ENCODE data around the gene CCIN.

CCIN gene

DNA sequence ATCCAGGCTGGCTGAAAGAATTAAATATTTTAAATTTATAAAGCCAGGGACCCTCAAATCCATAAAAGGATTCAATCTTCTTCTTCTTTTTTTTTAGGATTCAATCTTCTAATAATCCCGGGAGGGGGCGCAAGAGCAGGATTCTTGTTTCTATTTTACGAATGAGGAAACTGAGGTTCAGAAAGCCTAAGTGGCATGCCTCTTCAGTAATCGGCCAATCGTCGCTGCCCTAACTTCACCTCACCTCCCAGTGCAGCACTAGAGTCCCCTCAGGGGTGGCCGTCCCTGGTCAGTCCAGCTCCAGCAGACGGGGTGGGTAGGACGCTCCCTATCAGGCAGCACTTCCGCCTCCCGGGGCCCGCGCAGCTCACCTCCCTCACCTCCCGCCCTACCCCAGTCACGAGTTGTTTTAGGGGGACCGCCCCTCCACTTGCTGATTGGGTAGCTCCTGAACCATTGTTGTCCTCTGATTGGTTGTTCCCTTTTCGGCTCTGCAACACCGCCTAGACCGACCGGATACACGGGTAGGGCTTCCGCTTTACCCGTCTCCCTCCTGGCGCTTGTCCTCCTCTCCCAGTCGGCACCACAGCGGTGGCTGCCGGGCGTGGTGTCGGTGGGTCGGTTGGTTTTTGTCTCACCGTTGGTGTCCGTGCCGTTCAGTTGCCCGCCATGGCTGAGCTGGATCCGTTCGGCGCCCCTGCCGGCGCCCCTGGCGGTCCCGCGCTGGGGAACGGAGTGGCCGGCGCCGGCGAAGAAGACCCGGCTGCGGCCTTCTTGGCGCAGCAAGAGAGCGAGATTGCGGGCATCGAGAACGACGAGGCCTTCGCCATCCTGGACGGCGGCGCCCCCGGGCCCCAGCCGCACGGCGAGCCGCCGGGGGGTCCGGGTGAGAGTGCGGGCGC, 21.5 kb downstream of the CCIN start, which contains the start of gene CLTA:
Gene CLTA, plus strand, starts transcription at position 534 of the 902 bp plus-strand sequence. Its CDS starts 136 bp downstream, at position 670.
- DNase-seq (ENCODE audit: low spot score), result peak; percentile 100

DNA sequence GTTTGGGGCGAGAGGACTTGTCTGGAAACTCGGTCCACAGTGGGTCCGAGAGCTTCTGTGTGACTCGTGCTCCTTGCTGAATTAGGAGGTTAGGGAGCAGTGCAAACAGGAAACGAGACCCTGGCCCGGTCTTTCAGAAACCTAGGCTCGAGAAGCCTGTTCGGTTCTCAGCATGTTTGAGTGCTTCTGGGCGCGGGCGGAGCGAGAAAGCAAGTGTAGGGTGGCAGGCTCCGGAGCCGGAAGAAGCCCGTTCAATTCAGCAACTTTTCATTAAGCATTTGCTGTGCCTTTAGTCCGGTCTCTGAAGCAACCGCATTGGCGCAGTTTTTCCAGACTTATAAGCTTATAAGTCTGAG, 22.1 kb downstream of the CCIN start:
- no peak for DNase-seq (ENCODE audit: low spot score)

DNA sequence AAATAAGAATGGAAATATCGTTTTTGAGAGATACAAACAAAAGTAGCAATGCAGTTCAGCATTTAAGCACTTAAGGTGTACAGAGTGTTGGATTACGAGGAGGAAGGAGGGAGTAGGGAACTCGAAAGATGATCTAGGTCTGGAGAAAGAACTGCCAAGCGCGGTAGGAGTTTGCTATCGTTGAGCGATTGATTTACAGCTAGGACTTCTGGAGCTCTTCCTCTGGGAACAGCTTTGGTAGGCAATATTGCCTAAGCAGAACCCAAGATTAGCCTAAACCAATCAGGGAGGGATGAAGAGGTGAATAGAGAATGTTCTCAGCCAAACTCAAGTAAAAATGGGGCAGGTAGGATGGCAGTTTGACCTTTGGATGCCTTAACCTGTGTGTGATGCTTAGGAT, 22.5 kb downstream of the CCIN start:
- DNase-seq (ENCODE audit: low spot score), result no peak

DNA sequence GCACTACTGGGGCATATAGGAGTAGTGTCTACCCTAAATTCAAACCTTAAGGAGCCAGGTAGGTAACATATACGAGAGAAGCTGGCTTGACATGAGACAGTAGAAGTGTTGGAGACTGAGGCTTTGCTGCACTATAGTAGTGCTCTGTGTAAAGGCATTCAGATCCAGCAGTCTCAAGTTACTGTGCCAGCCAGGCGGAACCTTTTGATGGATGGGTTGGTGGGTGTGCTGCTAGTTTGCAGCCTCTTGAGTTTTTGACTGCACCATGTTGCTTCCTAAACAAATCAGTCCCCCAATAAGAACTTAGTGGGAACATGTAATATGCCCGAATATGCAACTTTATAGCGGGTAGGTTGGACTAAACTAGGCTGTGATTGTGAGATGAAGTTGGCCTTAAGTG, 23.0 kb downstream of the CCIN start:
- no peak for DNase-seq (ENCODE audit: low spot score)

DNA sequence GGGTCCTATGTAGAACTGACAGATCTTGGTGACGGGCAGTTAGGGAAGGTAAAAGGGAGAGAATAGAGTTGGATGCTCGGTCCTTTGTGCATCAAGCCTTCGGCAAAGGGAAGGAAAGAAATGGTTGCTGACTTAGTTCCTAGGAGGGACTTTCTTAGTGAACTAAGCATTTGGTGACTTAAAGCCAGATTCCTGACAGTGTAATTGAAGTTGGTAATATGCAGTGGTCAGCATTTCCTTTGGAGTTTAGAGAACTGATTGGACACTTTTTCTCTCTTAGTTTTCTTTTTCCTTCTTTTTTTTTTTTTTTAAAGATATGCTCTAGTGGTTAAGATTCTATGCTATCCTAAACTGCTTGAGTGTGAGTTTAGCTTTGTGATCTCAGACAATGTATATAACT, 23.8 kb downstream of the CCIN start:
- DNase-seq (ENCODE audit: low spot score), result no peak

DNA sequence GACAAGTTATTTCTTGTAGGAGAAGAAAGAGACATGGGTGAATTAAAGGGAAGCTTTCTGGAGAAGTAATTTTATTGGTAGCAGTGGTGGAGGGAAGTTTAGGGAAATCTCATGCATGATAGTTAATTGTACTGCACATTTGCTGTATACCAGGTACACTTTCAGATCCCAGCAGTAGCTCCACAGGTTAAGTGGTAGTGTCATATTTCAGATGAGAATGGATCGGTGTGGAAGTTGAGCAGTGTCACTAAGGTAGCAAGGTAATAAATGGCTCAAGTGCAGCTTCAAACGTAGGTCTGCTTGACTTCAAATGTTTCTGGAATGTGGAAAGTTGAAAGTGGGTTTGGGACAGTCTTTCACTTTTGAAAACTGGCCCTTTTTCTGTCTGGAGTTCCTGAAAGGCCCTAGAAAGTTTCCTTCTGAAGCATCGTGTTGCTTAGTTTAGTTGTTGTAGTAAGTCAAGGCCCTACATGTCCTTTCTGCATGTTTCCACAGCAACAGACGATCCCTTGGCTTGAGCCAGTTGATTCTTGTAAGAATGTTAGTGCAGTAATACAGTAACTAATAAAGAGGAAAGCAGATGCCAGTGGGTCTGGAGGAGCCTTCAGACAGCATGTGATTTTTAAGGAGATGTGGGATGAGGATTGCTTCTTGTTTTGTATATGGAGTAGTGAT, 25.3 kb downstream of the CCIN start:
- DNase-seq (ENCODE audit: low spot score), result no peak

DNA sequence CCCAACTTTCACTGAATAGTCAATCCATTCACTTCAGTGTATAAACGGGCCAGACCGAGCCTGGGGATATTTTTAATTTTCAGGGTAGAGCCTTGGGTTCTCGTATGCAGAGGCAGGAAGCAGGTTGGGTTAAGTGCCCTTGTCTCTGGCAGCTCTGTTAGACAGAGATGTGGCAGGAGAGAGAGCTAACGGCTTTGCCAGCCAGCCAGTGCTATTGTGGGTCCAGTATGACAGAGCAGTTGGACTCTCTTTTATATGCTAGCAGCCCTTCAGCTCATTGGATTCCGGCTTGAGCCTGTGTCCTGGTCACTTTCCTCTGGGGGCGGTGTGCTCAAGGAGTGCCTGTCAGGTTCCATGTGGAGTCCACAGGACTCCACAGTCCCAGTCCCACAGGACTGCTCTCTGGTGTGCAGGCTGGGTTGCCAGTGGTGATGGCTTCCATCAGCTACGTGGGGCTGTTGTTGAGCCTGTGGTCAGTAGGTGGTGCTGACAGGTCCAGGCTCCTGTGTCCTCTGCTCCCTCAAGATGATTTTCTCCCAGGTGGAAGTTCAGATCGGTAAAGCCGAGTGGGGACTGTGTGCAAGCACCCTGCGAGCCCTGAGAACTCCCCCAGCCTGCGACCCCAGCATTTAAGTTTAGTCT, 35.8 kb downstream of the CCIN start:
- no peak for DNase-seq (ENCODE audit: low spot score)

DNA sequence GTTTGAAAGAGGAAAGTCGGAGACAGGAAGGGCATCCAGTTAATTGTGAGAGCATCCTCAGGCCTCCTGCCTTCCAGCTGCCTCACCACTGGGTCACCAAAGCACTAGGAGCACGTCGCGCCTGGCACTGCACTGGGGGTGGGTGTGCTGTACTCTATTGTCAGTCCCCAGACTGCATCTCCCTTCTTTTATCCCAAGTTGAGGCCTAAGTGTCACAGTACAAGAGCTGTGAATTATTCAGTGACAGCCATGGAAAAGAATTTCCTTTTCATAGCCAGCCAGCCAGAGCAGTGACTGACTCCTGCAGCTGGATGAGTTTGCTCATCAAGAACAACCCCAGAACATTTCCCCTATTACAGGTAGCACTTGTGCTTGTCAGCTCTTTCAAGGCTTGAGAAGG, 37.8 kb downstream of the CCIN start:
- DNase-seq (ENCODE audit: low spot score), result peak; percentile 92

DNA sequence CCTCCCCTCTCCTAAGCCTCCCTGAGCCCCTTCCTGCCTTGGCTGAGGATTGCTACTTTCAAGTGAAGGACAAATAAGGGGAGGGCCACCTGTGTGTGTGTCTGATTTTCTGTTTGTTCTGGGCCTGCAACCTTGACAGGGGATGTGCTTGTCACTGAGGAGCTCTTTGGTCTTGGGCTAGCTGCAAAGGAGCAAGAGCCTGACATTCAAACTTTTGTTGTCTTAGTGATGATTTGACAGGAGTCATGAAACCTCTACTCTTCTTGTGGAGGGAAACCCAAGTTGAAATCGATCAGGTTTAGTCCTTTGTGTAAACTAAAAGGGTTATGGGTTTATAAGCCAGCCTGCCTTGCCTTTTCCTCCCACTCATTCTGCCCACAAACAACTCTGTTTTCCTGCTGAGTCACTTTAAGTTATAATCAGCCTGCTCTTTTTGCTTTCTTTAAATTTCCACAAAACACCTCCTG, 38.4 kb downstream of the CCIN start:
- DNase-seq (ENCODE audit: low spot score), result no peak

DNA sequence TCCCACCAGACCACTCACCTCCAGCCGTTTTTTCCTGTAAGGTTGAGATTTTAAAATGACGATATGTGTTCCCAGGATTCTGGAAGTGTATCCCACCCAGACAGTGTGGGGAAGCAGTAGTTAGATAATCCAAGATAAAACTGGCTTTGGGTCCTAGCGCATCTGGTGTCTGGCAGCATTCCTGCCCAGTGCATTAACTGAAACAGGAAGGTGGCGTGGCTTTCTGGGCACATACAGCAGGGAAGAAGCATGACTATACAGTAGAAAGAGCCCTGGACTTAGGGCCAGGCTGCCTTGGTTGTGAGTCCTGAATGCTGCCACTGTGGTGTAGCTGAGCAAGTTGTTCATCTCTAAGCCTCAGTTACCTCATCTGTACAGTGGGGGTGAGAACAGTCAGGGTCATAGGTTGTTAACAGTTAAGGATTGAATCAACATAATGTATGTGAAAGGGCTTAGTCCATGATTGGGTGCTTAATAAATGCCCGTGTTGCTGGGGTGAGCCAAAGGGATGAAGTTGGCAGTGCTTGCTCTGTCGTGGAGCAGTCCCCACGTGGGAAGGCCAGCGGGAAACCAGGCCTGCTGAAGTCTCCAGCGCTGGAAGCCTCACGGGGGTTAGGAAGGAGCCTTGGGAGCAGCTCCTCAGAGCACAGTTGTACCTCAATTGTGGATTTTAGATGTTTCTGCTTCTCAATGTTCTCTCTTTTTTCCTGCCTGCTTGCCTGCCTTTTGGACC, 39.5 kb downstream of the CCIN start:
- DNase-seq (ENCODE audit: low spot score), result no peak

DNA sequence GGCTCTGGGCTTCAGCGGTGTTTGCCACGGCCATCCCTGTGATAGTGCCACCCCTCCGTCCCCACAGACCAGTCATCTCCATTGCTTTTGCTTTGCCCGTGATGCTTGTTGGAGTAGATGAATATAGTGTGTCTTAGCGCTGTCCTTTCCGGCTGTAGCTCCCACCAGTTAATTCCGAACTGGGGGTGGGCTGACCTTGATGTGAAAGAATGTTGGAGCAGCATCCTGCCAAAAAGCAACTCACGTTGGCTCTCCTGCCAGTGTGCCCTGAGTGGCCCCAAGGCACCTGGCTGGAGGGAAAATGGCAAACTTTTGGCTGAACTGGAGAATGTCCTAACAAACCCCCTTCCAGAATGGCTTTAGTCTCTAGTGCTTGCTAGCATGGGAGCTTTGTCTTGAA, 41.5 kb downstream of the CCIN start:
- DNase-seq (ENCODE audit: low spot score), result no peak

DNA sequence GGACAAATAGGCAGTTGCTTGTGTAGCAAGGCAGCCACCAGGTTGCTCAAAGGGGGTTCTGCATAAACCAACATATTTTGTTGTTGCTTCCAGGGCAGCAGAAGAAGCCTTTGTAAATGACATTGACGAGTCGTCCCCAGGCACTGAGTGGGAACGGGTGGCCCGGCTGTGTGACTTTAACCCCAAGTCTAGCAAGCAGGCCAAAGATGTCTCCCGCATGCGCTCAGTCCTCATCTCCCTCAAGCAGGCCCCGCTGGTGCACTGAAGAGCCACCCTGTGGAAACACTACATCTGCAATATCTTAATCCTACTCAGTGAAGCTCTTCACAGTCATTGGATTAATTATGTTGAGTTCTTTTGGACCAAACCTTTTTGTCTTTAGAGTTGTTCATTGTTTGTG, 42.3 kb downstream of the CCIN start:
- DNase-seq (ENCODE audit: low spot score), result no peak

DNA sequence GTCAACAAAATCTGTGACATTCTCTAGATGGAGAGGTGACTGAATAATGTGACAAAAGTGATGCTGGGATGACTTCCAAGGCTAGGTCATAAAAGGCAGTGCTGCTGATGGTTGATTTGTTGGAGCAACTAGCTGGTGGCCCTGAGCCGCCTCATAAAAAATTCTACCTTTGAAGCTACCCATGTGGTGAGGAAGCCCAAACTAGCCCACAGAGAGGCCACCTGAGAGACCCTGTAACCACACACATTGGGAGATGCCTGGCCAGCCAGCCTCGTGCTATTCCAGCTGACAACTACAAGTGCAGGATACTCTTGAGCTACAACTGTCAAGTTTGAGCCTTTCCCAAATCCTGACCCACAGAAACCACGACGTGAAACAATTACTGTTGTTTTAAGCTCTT, 44.2 kb downstream of the CCIN start:
- DNase-seq (ENCODE audit: low spot score), result no peak

DNA sequence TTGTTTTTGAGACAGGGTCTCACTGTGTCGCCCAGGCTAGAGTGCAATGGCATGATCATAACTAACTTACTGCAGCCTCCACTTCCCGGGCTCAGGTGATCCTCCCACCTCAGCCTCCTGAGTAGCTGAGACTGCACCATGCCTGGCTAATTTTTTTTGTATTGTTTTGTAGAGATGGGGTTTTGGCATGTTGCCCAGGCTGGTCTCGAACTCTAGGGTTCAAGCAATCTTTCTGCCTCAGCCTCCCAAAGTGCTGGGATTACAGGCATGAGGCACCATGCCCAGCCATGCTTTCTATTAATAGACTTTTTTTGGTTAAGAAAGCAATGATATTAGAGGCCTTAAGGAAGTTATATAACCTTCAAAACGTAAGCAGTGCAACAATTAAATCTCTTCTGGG, 44.8 kb downstream of the CCIN start:
- DNase-seq (ENCODE audit: low spot score), result no peak

DNA sequence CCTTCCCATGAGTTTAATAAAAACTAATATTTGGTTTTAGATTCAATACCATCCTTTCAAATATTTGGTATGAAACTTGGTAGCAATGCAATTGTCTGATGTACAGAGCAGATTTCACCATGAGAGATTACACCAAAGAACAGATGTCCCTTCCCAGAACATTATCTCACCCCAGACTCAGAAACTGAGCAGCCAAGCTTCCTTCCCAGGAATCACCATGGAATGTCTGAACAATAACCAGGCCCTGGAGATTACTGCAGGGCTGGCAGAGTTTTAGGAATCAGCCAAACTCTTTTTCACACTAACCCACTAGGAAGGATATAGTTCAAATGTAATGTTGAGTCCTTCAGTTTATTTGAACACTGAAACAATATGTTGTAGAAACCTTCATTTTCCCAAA, 45.4 kb downstream of the CCIN start:
- no peak for DNase-seq (ENCODE audit: low spot score)

DNA sequence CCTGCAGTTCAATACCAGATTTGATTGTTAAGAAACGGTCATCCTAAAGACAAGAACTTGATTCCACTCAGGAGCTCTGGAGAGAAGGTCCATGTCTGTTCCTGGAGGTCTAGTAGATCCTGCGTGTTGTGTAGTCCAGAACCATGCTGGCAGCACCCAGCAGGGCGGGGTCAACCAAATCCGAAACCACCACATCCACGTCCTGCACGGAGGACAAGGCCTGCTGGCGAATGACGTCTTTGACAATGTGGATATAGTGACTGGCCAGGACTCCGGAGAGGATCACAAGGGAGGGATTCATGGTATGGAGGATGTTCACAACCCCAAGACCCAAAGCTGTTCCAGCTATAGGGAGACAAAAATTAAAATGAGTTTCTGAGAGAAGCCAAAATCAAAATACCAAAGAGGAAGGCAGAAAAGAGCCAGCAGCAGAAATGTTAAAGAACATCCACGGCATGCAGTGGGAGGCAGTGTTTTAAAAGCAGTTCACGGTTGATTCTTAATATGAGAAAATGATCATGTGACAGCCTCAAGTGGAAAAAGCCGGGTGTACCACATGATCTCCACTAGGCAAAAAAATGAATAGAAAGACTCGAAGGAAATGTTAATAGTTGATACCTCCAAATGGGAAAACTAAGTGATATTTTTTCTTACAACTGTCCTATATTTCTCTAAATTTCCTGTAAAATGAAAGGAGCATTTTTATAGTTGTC, 48.2 kb downstream of the CCIN start:
- DNase-seq (ENCODE audit: low spot score), result no peak

DNA sequence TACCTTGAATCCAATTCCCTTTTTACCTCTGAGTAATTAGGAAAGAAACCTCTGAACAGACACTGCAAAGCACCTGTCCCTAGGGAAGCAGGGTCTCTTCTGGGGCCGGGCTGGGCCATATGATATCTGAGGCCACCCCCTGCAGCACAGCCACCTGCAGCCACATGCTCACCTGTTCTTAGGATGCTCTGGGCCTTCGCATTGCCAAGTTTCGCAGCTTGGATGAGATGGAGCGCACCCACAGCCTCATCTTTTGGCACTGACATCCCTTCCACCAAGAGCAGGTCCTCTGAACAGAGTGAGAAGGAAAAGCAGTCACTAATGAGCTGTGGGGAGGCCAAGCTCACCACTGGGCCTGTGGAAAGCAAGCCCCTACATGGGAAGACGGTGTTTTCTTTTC, 48.8 kb downstream of the CCIN start:
- DNase-seq (ENCODE audit: low spot score), result no peak

DNA sequence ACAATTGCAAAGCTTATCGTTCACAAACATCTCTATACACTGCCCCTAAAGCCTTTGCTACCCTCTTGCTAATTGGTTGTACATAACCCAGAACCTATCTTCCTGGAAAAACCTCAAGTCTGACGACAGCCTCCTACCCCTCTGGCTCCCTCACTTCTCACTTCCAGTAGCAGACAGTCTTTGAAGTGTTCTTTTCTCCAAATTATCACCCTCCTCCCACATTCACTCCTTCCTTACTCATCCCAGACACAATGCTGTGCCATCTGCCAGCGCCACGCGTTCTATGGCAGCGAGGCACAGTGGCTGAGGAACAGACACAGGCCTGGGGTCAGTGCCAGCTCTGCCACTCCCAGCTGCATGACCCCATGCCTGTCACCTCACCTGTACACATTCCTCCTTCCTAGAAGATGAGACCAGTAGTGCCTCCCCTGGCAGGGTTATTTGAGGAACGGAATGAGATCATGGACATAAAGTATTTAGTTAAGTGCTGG, 49.3 kb downstream of the CCIN start:
- no peak for DNase-seq (ENCODE audit: low spot score)

All from pons (tissue), 1 donor.